Hippocampal formation (tissue), 2 donors: Measurements from ENCODE around the gene EFHC2.
A peak's percentile ranks its signal among the peaks of the same experiment; 100 is the strongest.

ENCODE experiments used
- DNase-seq, 2 donors: peaks; one replicate each; lab custom pipeline; 2025; lab: John Stamatoyannopoulos, UW

The EFHC2 gene, protein sequence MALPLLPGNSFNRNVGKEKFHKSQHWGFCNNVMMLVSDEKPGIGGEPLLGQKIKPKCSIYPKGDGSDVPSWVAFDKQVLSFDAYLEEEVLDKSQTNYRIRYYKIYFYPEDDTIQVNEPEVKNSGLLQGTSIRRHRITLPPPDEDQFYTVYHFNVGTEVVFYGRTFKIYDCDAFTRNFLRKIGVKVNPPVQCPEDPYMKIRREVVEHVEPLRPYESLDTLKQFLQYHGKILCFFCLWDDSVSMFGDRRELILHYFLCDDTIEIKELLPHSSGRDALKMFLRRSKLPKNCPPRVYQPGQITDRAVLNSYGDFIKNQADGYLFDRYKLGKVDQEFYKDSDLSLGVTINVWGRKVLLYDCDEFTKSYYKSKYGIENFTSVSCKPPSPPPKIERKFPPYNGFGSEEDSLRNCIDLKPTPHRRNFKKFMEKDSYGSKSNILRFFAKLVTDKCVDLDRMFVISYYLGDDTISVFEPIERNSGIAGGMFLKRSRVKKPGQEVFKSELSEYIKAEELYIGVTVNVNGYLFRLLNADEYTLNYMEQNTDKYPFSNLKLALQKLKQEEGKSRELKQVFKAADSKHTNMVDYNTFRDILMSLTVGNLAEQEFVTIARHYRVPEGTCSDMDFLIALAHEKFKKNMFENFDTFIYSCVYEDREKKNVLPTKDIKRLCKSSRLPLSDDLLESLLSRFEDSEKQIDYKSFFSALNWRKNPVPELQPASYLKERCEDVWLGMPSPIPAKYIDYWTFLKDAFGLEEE

DNA sequence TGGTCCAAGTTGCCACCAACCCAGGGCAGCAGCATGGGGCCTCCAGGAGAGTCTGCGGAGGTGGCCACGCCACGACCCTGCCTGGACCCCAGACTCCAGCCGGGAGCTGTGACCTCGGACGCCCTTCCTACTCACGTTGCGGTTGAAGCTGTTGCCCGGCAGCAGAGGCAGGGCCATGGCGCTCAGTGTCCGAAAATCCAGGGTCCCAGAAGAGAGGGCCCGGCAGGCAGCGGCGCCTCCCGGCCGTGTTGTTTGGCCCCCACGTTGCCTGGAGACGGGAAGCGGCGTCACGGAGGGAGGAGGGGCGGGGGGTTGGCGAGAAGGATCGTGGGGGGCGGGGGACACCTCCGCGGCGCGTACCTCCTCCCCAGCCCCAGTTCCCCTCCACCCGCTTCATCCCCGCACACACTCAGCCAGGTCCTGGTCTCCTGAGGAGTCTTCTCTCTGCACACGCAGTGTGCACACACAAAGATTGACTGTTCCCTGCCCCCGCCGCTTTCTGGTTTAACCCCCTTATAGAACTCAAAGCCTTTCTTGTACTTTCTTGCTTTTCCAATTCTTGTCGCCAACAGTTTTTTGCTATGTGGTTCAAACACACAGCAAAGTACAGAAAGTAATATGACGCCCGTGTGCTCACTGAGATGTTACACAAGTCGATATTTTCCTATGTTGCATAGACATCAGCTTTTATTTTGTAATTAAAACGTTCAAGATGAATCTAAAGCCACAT, at the start of gene EFHC2:
Gene EFHC2, minus strand, starts transcription at position 261 of the 730 bp plus-strand sequence. Its CDS starts 84 bp downstream, at position 177.
- DNase-seq: peak in 1 of 2 donors; percentile 7

DNA sequence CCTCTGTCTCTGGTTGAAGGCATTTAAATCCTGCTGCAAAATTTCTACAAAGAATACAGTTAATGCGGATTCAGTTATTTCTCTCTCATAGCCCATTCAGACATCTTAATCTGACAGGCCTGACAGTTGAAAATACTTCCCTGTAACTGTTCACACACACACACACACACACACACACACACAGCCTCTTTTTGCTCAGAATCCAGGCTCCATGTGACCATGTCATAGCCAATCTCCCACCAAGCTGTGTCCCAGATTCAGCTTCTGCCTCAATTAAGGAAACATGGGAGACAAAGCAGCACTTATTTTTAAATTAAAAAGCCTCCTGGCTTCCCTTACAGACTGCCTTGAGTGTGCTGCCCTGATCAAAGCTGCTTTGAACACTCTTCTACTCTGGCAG, 49.3 kb upstream of the EFHC2 start:
- peak in 1 of 2 donors; percentile 21 for DNase-seq

DNA sequence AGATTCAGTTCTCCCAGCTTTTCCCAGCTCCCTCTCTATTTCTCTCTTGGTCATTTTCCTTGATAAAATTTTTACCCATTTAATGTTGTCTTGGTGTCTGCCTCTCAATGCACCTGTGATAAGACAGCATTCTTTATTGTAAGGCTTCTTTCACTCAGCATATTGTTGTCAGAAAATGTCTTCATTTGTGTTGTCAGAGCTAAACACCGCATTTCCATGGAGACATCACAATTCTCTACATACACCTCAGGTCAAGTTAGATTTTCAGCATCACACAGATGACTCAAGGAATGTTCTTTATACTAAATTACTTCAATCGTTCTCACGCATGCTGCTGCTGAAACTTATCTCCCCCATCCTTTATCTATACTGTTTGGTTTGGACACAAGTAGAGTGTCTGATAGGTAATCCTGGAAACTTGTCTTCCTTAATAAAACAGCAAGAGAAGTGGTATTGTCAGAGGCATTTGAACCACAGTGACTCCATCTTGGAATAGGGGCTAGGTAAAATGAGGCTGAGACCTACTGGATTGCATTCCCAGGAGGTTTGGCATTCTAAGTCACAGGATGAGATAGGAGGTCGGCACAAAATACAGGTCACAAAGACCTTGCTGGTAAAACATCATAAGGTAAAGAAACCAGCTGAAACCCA, 41.3 kb upstream of the EFHC2 start:
- no peak for DNase-seq

DNA sequence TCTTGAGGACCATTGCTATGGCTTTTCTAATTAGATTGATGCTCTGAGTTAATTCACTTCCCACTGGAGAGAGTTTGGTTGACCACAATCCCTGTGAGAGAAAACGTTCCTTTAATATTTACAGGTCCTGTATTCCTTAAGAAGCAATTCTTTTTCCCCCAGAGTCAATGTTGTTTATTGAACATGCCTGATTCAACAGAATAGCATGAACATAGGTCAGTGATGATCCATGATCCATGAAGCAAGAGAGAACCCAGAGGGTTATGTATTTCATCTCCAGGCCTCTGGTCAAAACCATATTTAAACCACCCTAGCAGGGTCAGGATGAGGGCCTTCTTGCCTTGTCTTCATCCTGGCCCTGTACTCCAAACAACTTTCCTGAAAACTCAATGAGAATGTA, 39.4 kb upstream of the EFHC2 start:
- DNase-seq: no peak

DNA sequence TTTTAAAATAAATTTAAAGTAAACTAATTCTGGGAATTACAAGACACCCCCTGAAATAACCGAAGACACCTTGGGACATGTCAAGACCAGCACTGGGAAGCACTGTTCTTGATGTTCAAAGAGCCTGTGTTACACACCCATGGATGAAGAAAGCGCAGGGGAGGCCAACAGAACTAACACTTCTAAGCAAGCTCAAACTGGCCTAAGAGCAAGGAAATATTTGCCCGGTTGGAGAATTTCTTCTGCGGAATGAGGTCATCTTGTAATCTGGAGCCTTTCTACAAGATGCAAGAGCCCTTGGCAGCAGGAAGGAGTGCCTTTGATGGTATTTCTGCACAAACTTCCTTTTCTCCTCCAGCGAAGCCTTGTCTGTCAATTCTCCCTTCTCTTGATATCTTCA, 9.3 kb upstream of the EFHC2 start:
- DNase-seq: no peak

DNA sequence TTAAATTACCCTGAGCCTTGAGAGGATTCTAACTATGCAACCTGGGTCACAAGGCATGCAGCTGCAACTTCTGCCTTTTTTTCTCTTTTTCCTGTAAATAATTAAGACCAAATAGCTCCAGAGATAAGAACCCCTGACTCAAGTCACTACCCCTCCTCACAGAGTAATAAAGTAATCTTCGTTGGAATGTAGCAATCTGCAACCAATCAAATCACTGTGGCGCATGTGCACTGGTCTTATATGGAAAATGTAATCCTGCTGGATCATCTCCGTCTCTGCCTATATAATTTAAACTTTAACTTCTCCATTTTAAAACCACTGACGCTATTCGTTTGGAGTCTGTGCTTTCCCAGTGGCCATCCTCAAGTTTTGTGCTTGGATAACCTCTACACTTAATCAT, 6.1 kb upstream of the EFHC2 start:
- DNase-seq: no peak

DNA sequence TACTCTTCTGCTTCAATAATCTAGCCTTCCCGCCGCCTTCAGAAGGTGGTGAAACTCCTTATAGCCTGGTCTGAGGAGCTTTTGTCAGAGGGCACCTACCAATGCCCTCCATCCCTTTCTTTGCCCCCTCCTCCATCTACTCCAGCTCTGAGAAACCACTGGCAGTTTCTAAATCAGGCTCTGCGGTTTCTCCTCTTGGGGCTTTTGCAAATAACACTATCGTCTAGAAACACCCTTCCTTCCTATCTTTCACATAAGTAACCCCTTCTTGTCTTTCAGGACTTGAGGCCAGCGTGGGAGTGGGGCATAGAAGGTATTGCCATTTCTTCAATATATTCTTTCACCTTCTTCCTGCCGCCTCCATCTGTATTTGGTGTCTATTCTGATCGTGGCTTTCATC, 1.2 kb upstream of the EFHC2 start:
- DNase-seq: no peak

DNA sequence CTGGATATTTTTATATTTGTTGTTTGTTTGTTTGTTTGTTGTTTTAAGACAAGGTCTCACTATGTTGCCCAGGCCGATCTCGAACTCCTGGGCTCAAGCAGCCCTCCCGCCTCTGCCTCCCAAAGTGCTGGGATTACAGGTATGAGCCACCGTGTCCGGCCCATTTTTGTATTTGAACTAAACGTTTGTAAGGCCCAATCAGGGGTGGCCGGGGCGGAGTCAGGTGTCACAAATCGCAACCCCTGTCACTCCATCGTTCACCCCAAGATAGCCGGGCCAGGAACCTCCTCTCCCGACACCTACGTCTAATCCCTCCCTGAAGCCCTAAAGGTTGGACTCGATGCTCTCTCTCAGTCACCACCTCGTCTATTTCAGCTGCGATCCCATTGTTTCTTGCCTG, 722 bp upstream of the EFHC2 start:
- peak in 1 of 2 donors; percentile 0 for DNase-seq

DNA sequence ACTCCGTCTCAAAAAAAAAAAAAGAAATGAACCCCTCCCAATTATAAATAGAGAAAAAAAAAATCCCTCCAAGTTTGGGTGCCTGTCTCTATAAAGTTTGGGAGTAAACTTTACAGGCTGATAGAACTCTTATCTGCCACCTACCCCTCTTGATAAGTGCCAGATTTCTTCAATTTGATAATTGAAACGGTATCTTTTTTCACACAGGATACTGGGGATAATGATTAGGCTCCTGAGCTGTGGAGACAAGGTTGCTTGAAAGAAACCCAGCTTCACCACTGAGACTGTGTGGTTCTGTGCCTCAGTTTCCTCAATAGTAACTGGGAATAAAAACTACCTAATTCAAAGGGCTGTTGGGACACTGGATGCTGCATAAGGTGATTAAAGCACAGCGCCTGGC, 606 bp downstream of the EFHC2 start:
- DNase-seq: no peak

DNA sequence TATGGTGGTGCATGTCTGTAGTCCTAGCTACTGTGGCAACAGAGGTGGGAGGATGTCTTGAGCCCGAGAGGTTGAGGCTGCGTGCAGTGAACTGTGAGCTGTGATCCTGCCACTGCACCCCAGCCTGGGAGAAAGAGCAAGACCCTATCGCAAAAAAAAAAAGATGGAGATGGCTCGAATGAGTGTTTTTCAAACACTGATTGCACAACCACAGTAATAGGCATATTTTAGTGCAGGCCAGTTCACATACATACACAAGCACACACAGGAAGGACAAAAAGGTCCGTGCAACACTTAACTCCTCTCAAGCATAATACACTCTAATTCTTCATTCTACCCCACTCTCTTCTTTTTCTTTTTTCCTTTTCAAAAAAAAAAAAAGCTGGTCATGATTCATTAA, 5.1 kb downstream of the EFHC2 start:
- no peak for DNase-seq

DNA sequence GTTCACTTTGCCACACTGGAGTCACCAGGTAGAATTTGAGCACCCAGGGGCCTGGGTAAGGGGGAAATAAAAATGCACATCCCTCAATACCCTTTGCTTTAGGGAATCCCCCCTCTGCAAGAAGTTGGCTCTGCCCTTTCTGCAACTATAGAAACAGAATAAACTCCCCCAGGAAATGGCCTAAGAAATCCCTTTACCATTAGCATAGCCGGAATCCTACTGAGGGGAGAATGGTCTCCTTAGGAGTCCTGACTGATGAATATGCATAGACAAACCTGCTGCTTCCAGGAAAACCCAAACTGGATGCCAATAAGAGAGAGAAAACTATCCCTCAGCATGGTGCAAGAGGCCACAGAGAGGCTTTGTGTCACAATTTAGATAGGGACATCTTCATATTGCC, 11.0 kb downstream of the EFHC2 start:
- DNase-seq: no peak

DNA sequence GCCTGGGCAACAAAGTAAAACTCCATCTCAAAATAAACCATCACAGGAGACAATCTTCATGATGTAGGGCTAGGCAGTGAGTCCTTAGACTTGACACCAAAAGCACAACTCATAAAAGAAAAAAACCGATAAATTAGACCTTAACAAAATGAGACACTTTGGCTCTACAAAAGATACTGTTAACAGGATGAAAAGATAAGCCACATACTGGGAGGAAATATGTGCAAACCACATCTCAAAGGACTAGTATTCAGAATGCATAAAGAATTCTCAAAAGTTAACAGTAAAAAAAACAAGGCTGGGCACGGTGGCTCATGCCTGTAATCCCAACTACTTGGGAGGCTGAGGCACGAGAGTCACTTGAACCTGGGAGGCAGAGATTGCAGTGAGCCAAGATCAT, 13.2 kb downstream of the EFHC2 start:
- no peak for DNase-seq

DNA sequence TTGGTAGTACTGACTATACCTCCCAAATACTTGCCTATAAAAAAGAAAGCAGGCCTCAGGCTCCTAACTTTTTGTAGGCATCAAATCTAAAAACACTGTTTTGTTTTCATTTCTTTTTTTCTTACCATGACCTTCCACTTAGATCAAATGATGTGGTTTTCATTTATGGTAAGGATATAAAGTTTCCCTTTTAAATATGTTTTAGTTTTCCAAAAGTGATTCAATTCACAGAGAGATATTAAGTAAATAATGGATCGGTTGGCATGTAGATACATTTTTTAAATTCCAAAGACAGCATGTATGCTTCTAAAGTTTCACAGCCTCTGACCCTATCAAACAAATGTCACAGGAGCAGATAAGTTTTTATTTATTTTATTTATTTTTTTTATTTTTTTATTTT, 23.9 kb downstream of the EFHC2 start:
- DNase-seq: no peak

DNA sequence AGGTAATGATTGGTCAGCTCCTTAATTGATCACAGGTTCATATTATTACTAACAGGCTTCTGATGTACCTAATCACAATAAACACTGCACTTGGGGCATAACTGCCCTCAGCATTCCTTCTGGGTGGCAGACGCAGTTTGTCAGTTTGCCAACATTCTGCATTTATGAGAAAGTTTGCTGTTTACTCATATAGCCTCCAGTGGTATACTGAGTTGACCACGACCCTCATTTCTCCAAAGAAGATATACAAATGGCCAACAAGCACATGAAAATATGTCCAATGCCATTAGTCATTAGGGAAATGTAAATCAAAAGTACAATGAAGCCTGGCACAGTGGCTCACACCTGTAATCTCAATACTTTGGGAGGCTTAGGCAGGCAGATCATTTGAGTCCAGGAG, 26.3 kb downstream of the EFHC2 start:
- no peak for DNase-seq

DNA sequence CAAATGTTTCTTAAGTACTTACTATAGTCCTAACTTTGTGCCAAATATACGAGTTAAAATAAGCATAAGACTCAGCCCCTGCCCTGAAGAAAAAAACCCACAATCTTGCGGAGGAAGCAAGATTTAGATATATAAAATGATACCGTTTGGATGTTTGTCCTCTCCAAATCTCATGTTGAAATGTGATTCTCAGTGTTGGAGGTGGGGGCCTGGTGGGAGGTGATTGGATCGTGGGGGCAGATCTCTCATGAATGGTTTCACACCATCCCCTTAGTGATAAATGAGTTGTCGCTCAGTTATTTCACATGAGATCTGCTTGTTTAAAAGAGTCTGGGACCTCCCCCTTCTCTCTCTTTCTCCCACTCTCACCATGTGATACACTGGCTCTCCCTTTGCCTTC, 28.7 kb downstream of the EFHC2 start:
- no peak for DNase-seq

DNA sequence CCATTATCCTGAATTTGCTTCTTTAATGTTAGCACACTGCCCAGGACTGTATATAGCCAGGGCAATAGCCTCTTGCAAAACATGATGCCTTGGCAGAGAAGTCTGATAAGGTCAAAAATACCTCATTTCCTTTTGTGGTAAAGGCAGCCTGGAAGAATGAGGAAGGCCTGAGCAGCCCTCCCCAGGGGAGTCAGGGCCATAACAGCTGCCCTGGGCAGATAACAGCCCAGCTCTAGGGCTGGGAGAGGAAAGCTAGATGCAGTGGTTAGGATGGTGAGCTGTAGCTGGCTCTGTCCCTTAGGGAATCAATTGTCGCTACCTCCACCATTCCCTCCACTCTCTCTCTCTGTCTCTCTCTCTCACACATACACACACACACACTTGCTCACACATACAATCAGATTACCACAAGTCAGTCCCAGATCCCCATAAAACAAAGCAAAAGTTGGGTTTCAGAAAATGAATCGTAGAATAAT, 29.2 kb downstream of the EFHC2 start:
- no peak for DNase-seq

DNA sequence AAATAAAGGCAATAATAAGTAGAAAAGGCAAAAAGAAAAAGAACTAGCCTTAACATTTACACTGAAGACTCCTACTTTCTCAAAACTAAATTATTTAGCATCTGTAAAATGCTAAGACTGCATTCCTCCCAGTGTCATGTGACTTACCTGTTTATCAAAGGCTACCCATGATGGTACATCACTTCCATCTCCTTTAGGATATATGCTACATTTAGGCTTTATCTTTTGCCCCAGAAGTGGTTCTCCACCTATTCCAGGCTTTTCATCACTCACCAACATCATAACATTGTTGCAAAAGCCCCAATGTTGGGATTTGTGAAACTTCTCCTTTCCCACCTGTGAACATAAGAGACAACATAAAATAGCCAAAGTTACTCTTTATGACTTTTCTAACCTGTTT, 31.1 kb downstream of the EFHC2 start:
- no peak for DNase-seq

DNA sequence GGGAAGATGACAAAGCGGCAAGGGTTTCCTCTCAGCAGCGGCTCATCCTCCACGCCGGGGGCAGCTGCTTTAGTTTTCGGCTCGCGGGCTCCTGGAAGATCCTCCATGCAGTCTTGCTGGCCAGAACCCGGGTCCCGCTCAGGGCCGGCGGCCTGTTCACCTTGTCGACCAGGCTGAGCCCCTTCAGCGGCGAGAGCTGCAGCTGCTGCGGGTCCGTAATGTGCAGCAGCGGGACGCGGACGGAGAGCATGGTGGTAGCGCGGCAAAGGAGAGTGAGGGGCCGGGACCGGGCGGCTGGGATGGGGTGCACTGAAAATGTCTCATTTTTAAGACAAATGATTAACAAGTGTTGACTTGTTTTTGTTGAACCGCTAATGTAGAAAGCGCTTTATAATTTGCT, 33.2 kb downstream of the EFHC2 start:
- DNase-seq: no peak

DNA sequence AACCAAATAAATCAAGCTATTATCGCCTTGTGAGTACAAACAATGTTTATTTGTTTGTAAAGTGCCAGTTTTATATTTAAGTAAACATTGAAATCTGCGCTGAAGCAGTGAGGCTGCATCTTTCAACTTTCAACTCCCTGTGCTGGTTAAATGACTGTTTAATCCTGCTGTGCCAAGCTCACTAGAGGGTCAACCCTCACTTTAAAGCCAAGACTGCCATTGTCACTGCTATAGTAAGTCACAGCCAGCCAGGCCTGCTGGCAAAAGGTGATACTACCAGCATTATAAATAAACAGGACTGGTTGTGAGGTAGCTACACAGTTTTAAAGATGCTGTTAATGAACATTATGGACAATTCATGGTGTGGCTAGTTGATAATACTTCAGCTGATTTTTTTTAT, 34.6 kb downstream of the EFHC2 start:
- DNase-seq: no peak

DNA sequence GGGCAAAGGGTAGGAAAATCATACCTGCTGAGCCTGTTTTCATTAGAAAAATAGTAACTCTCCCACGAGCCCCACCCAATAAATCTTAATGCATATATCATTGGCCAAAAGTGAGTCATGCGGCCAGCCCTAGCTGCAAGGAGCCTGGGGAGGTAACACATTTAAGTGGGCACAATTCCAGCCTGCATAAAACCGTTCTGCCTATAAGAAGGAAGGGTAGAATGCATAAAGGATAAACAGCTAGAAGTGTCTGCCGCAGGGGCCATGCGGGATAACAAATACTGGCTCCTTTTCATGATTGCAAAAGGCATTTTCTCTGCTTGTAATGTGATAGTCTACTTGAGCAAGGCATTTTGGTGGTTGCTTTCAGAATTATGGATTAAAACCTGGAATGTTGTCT, 37.1 kb downstream of the EFHC2 start:
- DNase-seq: no peak

DNA sequence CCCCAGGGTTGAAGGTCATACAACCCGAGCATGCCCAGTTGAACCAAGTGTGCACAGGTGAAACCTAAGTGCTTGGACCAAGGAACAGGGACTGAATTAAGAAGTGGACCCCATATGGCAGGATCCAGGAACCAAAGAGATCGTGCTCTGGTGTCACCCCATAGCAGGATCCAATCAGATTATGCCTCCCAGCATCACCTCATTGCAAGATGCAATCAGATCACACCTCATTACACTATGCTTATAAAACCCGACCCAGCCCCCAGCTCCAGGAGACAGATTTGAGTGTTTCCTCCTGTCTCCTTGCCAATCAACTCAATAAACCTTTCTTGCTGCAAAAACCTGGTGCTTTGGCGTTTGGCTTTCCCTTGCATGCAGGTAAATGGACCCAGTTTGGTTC, 37.6 kb downstream of the EFHC2 start:
- DNase-seq: no peak

DNA sequence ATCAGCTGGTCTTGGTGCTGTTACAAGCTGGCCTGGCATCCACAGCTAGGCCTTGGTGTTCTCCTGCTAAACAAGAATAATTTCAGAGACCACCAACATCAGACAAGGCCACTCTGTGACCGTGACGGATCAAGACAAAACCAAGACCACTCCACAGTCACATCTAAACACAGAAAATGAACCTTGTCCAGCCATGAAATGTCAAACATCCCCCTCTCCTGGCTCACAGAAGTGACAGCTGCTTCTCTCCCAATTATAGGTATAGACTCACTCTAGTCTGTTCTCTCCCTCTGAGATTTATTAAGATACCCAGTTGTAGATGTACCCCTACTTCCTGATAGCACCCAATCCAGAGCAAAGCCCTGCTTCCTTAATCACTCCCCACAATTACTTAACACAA, 40.4 kb downstream of the EFHC2 start:
- DNase-seq: no peak
